ENCODE results near the gene OR10V1. TPM values are rescaled to one million over a fixed set of nuclear protein-coding genes. Genes with fewer than 3 reads are reported as not detected.
A peak's percentile ranks its signal among the peaks of the same experiment; 100 is the strongest.

Gene OR10V1, protein sequence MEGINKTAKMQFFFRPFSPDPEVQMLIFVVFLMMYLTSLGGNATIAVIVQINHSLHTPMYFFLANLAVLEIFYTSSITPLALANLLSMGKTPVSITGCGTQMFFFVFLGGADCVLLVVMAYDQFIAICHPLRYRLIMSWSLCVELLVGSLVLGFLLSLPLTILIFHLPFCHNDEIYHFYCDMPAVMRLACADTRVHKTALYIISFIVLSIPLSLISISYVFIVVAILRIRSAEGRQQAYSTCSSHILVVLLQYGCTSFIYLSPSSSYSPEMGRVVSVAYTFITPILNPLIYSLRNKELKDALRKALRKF
- not detected in 2 replicates for total RNA-seq (2021)
- not detected for Bru-seq, nascent RNA
- percentile 17 among the genes with signal in this experiment for BruChase-seq, experiment 1, labeled RNA remaining after a 2-hour chase
- not detected for BruChase-seq, experiment 2, labeled RNA remaining after a 6-hour chase
- long read RNA-seq: 0 reads

DNA sequence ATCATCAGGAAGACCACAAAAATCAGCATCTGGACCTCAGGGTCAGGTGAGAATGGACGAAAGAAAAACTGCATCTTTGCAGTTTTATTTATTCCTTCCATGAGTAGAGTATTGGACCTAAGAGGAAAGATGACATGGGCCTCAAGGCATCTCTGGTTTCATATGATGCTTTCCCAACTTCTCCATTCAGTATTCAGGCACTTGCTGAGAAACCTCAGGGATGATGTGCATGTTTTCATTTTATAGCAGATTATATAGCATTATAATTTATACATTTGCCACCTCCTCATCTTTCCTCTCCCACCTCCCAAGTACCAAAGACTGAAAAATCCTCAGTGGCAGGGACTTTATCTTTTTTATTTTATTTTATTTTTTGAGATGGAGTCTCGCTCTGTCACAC lies at the start of gene OR10V1:
Gene OR10V1, minus strand, starts transcription at position 101 of the 400 bp plus-strand sequence. Its CDS starts 0 bp downstream, at position 101.
- no peak within 1 kb of the TSS for H2AFZ ChIP-seq
- no peak within 1 kb of the TSS for H3K4me3 ChIP-seq
- no peaks in the 10 kb centered on the region for H3K79me2 ChIP-seq (ENCODE audit: low read depth)
- DNase-seq: no peak
- no peaks in the 10 kb centered on the region for H3K9me2 ChIP-seq (ENCODE audit: insufficient read depth)
- H3K36me3 ChIP-seq (ENCODE audit: low read depth): no peaks in the 10 kb centered on the region
- H3K27ac ChIP-seq: no peak within 1 kb of the TSS
- ChIA-PET POLR2A (ENCODE audit: unreplicated experiment) (no interaction called here), CTCF (no interaction called here)
- TF ChIP-seq EZH2 (IDR thresholded peaks at IDR 0.05; ENCODE audit: low read depth): no peak
- TF ChIP-seq, protein P1, sequence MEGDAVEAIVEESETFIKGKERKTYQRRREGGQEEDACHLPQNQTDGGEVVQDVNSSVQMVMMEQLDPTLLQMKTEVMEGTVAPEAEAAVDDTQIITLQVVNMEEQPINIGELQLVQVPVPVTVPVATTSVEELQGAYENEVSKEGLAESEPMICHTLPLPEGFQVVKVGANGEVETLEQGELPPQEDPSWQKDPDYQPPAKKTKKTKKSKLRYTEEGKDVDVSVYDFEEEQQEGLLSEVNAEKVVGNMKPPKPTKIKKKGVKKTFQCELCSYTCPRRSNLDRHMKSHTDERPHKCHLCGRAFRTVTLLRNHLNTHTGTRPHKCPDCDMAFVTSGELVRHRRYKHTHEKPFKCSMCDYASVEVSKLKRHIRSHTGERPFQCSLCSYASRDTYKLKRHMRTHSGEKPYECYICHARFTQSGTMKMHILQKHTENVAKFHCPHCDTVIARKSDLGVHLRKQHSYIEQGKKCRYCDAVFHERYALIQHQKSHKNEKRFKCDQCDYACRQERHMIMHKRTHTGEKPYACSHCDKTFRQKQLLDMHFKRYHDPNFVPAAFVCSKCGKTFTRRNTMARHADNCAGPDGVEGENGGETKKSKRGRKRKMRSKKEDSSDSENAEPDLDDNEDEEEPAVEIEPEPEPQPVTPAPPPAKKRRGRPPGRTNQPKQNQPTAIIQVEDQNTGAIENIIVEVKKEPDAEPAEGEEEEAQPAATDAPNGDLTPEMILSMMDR (conservative IDR thresholded peaks at IDR 0.05): no peak
- BruUV-seq (replicated peaks): no TSS peak
- H3K9me3 ChIP-seq (ENCODE audit: insufficient read depth, low read depth): no peaks in the 10 kb centered on the region
- no peaks in the 10 kb centered on the region for H3F3A ChIP-seq (ENCODE audit: insufficient read depth, low read depth)
- H3K4me2 ChIP-seq: no peak within 1 kb of the TSS
- no peaks in the 10 kb centered on the region for H3K27me3 ChIP-seq (ENCODE audit: insufficient read depth, low read depth)
- H4K20me1 ChIP-seq (ENCODE audit: insufficient read depth): no peaks in the 10 kb centered on the region
- intact Hi-C loops (cut with micrococcal nuclease; ENCODE audit: unreplicated experiment): no loop called here
- H3K4me1 ChIP-seq (replicated peaks; ENCODE audit: insufficient read depth): no peaks in the 10 kb centered on the region

DNA sequence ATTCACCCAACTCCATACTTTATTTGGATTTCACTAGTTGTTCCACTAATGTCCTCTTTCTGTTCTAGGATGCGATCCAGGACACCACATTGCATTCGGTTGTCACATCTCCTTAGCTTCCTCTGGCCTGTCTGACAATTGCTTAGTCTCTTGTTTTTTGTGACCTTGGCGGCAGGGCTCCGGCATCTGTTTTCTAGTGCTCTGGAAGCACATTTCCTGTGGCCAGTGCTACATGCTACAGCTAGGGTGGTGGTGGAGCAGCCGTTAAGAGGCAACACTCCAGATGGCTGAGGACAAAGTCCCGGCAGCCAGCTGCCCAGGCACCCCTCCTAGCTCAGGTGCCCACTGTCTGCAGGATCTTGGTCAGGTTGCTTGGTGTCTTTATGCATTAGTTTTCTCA lies 48.3 kb upstream of the OR10V1 start:
- Histone ChIP-seq H3K27ac (no peak overlapping the region), H4K20me1 (ENCODE audit: insufficient read depth) (peaks cover 92% of the 10 kb centered on the region)

GRCh38 chr11:59760771-59761170 lies 47.1 kb upstream of the OR10V1 start:
- POLR2A ChIA-PET (ENCODE audit: unreplicated experiment): no interaction called here
- CTCF ChIA-PET: no interaction called here
- Histone ChIP-seq H3K36me3 (ENCODE audit: low read depth) (peaks cover 21% of the 10 kb centered on the region; the same call in 1 of the 2 replicates), H4K20me1 (ENCODE audit: insufficient read depth) (peaks cover 82% of the 10 kb centered on the region), H3K27me3 (ENCODE audit: insufficient read depth, low read depth) (no peaks in the 10 kb centered on the region), H3F3A (ENCODE audit: insufficient read depth, low read depth) (peaks cover 16% of the 10 kb centered on the region), H2AFZ (no peak overlapping the region), H3K9me3 (ENCODE audit: insufficient read depth, low read depth) (no peaks in the 10 kb centered on the region), H3K4me3 (no peak overlapping the region), H3K4me2 (no peak overlapping the region), H3K27ac (no peak overlapping the region), H3K79me2 (ENCODE audit: low read depth) (peaks cover 95% of the 10 kb centered on the region), H3K9me2 (ENCODE audit: insufficient read depth) (no peaks in the 10 kb centered on the region), H3K4me1 (replicated peaks; ENCODE audit: insufficient read depth) (peaks cover 19% of the 10 kb centered on the region)
- BruUV-seq (replicated peaks): no TSS peak
- intact Hi-C loops (cut with micrococcal nuclease; ENCODE audit: unreplicated experiment): no loop called here
- TF ChIP-seq EZH2 (IDR thresholded peaks at IDR 0.05; ENCODE audit: low read depth): no peak
- TF ChIP-seq, protein P1 (conservative IDR thresholded peaks at IDR 0.05): no peak
- DNase-seq: no peak

More for the DNA sequence above, 48.3 kb upstream of the OR10V1 start:
- H3K4me1 ChIP-seq (replicated peaks; ENCODE audit: insufficient read depth): peaks cover 10% of the 10 kb centered on the region
- POLR2A ChIA-PET (ENCODE audit: unreplicated experiment): no interaction called here
- H3K4me3 ChIP-seq: no peak overlapping the region
- H3K79me2 ChIP-seq (ENCODE audit: low read depth): peaks cover 97% of the 10 kb centered on the region
- no peak for DNase-seq
- intact Hi-C loops (cut with micrococcal nuclease; ENCODE audit: unreplicated experiment): no loop called here
- no TSS peak for BruUV-seq (replicated peaks)
- H3K9me3 ChIP-seq (ENCODE audit: insufficient read depth, low read depth): no peaks in the 10 kb centered on the region
- peaks cover 4% of the 10 kb centered on the region for H3F3A ChIP-seq (ENCODE audit: insufficient read depth, low read depth)
- H2AFZ ChIP-seq: no peak overlapping the region
- H3K9me2 ChIP-seq (ENCODE audit: insufficient read depth): no peaks in the 10 kb centered on the region
- CTCF ChIA-PET: no interaction called here
- no peak overlapping the region for H3K4me2 ChIP-seq
- TF ChIP-seq, protein P1 (conservative IDR thresholded peaks at IDR 0.05): no peak
- TF ChIP-seq EZH2 (IDR thresholded peaks at IDR 0.05; ENCODE audit: low read depth): no peak
- no peaks in the 10 kb centered on the region for H3K27me3 ChIP-seq (ENCODE audit: insufficient read depth, low read depth)
- peaks cover 21% of the 10 kb centered on the region; the same call in 1 of the 2 replicates for H3K36me3 ChIP-seq (ENCODE audit: low read depth)
